ENCODE results near the gene GRAP2. TPM values are rescaled to one million over a fixed set of nuclear protein-coding genes. Genes with fewer than 3 reads are reported as not detected.
A peak's percentile ranks its signal among the peaks of the same experiment; 100 is the strongest.
"Not testable (repeated sequence)": the region's sequence is repeated elsewhere in the genome, so short reads cannot be mapped to it uniquely, and the experiment has no call there.

The GRAP2 gene
- total RNA-seq, 1 experiment from 2014 or later = not detected

DNA sequence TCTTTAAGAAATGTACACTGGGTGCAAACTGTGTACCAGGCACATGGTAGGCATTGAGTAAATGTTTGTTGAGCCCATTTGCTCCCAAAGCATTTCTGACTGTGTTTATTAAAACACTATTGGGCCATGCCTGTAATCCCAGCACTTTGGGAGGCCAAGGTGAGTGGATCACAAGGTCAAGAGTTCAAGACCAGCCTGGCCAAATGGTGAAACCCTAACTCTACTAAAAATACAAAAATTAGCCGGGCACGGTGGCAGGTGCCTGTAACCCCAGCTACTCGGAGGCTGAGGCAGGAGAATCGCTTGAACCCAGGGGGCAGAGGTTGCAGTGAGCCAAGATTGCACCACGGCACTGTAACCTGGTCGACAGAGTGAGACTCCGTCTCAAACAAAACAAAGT lies 92.0 kb downstream of the GRAP2 start:
- not testable (repeated sequence) for DNase-seq (ENCODE audit: low spot score)

GRCh38 chr22:39994041-39994565 lies 93.2 kb downstream of the GRAP2 start:
- no peak for DNase-seq (ENCODE audit: low spot score)

- DNase-seq (ENCODE audit: low spot score) = no peak
These were observed 93.9 kb downstream of the GRAP2 start, which contains the start of gene FAM83F for GRCh38 chr22:39994566-39995392. TSS of gene FAM83F (plus strand) at chr22:39994954. CDS start at chr22:39995043, 89 bp downstream.

- DNase-seq (ENCODE audit: low spot score) = no peak
These were observed 94.7 kb downstream of the GRAP2 start for GRCh38 chr22:39995393-39996252.

GRCh38 chr22:39996732-39997131 lies 95.8 kb downstream of the GRAP2 start:
- DNase-seq (ENCODE audit: low spot score) = no peak

DNA sequence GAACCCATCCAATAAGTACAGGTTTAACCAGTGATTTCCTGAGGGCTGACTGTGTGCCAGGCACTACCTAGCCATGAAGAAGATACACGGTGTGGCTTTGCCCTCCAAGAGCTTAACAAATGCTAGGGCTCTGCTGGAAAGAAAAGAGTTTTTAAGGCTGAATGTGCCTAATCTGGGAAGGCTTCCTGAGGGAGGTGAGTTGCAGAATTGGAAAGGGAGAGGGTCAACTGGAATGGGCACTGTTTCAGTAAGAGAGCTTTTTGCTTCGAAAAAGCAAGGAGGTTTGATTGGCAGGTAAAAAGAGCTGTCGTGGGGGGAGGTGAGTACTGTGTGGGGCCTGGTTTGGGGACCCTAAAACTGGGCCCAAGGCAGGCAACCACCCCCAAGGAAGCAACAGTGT lies 96.5 kb downstream of the GRAP2 start:
- no peak for DNase-seq (ENCODE audit: low spot score)

- peak; percentile 46 for DNase-seq (ENCODE audit: low spot score)
These were observed 97.2 kb downstream of the GRAP2 start for GRCh38 chr22:39997939-39998726.

DNA sequence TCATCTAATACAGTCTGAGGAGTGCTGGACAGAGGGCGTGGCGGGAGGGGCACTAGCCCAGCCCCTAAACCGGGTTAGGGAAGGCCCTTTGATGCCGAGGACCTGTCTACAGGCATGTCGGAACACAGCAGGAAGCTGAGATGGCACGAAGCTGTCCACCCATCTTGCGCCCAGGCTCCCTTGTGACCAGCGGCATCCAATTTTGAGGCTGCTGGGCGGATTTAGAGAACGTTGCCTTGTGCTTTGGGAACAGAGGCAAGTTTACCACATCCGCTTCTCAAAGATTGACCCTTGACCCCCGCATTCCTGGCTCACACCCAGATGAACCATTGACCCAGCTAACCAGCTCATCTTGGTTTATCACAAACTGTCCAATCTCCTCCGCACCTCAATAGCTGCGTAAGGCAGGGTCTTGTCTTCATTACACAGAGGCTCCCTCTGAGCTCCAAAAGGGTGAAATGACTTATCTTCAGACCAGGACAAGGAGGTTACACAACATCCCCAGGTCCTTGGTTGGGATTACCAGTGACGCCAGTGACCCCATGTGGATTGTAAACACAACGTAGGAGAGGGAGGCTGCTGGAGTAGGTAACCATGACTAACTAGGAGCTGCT lies 98.4 kb downstream of the GRAP2 start:
- no peak for DNase-seq (ENCODE audit: low spot score)

GRCh38 chr22:40000171-40000570 lies 99.3 kb downstream of the GRAP2 start:
- no peak for DNase-seq (ENCODE audit: low spot score)

DNA sequence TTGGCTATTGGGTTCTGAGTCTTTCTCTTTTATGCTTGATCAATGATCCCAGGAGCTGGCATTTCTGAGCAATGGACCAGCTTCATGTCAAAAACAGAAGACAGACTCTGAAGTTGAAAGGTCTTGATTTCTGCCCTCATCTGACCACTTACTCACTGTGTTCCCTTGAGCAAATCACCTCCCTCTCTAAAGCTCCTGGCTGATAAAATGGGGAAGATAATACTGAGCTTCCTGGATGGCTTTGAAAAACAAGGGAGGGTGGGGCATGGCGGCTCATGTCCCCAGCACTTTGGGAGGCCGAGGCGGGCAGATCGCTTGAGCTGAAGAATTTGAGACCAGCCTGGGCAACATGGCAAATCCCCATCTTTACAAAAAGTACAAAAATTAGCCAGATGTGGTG lies 100.2 kb downstream of the GRAP2 start:
- no peak for DNase-seq (ENCODE audit: low spot score)

DNA sequence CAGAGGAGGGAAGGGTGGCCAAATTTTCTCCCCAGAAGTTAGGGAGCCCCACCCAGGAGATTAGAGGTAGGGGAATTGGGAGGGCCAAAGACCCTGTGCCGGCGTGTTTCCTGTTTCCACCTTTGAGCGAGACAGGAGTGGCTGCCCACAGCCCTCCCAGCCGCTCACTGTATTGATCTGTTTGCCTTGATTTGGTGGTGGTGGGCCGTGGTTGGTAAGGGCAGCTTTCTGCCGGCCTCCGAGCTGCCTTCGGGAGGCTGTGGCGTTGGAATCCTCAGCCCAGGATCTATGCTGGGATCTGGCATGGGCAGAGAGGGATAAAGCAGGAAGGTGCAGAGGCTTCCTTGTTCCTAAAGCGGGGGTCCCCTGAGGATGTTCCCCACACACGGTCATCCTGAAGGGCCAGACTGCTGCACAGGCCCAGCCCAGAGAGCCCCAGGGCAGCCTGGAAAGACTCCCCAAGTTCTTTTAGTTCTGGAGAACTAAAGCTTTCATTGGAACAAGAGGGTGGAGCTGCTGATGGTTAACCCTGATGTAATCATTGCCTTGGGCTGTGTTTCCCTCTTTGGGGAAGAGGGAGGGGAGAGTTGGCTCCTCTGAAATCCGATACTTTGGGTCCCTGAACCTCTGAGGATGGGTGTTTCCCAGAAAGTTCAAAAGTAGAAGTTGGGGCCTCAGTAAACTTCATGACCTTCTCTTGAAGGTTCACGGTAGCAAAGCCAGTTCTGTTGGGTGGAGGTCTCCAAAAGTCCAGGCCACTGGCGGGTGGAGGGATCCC lies 101.1 kb downstream of the GRAP2 start:
- no peak for DNase-seq (ENCODE audit: low spot score)

DNA sequence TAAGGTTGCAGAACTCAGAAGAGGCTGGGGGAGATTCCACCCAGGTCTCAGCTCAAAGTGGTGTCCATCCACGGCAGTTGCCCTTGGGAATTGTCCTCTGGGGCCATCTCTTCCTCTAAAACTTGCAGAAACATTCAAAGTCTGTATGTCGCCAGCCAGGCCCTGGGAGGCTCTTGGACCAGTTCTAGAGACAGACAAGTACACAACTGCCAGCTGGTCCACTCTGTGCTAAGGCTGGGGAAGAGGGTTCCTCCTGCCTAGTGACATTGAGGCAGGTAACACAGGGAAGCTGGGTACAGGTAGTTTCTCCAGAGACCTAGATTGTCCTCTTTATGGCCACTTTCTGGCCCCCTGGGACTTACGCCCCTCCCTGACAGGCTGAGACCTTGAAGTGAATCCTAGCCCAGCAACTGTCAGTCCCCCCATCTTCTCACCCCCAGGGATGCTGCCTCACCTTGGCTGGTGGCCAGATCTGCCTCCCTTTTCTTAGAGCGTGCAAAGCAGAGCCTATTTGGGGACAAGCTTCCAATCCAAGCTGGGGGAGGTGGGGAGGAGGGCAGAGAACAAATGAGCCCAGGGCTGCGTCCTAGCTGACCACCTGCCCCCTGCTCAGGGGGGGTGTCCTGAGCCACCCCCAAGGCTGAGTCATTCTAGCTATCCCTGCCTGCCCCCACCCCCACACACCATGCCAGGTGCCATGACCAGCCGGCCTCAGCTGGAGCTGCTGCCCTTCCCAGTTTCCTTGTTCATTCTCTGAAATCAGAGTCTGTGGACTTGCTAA lies 102.2 kb downstream of the GRAP2 start:
- DNase-seq (ENCODE audit: low spot score) = no peak

DNA sequence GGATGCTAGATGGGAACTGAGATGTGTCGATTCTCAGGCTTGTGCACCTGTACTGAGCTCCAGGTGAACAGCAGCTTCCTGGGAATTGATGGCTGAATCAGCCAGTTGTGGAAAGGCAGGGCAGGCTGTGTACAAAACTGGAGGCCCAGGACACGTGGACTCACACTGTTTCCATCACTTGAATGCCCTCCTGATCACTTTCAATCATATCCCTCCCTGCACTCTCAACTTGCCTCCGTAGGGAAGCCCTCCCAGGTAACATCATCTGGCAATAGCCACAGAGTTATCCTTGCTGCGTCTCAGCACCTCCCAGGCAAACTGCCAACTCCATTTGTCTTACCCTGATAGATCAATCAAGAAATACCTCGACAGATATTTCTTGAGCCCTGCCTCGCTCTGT lies 104.0 kb downstream of the GRAP2 start:
- no peak for DNase-seq (ENCODE audit: low spot score)

- no peak for DNase-seq (ENCODE audit: low spot score)
These were observed 105.8 kb downstream of the GRAP2 start for GRCh38 chr22:40006641-40007040.

- DNase-seq (ENCODE audit: low spot score) = no peak
These were observed 107.2 kb downstream of the GRAP2 start for GRCh38 chr22:40007853-40008710.

DNA sequence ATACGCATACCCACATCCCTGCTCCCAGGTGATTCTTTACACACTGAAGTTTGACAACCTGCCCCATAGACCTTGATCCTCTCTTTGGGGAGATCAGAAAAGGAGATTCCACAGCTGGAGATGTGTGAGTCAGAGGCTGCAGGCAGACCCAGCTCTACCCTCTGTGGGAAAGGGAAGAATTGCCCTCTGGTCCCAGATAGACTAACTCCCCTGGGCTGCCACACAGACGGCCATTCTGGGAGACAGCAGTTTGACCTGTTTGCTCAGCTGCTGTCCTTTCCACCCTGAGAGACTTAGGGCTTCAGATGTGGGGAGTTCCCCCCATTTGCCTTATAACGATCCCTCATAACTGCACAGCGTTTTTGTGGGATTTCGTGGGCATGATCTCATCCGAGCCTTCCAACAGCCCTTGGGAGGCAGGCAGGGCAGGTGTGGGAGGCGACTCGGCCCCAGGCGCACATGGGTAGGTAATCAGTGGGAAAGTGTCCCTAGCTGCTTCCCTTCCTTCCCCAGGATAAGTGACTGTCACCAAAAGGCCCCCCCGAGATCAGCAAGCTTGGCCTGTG lies 107.9 kb downstream of the GRAP2 start:
- DNase-seq (ENCODE audit: low spot score) = peak; percentile 44

- DNase-seq (ENCODE audit: low spot score) = peak; percentile 73
These were observed 108.4 kb downstream of the GRAP2 start for GRCh38 chr22:40009292-40009774.

Measured in A172 (cell line).